Measurements from ENCODE around the gene IL1RL1.
A peak's percentile ranks its signal among the peaks of the same experiment; 100 is the strongest.
"Not testable (repeated sequence)": the region's sequence is repeated elsewhere in the genome, so short reads cannot be mapped to it uniquely, and the experiment has no call there.

IL1RL1 gene

DNA sequence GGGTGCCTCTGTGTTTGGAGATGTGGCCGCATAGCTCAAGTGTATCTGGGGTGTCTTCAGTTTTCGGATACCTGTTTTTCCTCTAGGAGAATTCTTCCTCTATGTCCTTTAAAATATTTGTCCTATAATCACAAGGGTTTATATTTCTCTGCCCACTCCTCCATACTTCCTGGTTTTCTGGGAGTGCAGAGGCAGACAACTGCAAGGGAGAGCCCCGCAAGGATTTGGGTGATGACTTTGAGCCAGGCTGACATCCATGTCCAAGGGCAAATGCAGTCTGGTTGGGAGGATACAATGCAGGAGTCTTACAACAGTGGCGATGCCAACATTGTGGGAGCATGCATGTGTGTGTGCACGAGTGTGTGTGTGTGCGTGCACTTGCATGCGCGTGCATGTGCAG is 2.1 kb downstream of the IL1RL1 start:
- no peak for DNase-seq (ENCODE audit: low read depth)
- TF ChIP-seq, protein P1, sequence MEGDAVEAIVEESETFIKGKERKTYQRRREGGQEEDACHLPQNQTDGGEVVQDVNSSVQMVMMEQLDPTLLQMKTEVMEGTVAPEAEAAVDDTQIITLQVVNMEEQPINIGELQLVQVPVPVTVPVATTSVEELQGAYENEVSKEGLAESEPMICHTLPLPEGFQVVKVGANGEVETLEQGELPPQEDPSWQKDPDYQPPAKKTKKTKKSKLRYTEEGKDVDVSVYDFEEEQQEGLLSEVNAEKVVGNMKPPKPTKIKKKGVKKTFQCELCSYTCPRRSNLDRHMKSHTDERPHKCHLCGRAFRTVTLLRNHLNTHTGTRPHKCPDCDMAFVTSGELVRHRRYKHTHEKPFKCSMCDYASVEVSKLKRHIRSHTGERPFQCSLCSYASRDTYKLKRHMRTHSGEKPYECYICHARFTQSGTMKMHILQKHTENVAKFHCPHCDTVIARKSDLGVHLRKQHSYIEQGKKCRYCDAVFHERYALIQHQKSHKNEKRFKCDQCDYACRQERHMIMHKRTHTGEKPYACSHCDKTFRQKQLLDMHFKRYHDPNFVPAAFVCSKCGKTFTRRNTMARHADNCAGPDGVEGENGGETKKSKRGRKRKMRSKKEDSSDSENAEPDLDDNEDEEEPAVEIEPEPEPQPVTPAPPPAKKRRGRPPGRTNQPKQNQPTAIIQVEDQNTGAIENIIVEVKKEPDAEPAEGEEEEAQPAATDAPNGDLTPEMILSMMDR (conservative IDR thresholded peaks at IDR 0.05; ENCODE audit: low read depth, low read length) = no peak
- no peak overlapping the region for H3K4me3 ChIP-seq (ENCODE audit: low read depth, low read length)

- no peak overlapping the region for H3K4me3 ChIP-seq (ENCODE audit: low read depth, low read length)
- TF ChIP-seq, protein P1 (conservative IDR thresholded peaks at IDR 0.05; ENCODE audit: low read depth, low read length) = no peak
- DNase-seq (ENCODE audit: low read depth) = peak; percentile 54
These were observed 2.6 kb downstream of the IL1RL1 start for GRCh38 chr2:102313950-102314349.

- H3K4me3 ChIP-seq (ENCODE audit: low read depth, low read length) = no peak overlapping the region
- TF ChIP-seq, protein P1 (conservative IDR thresholded peaks at IDR 0.05; ENCODE audit: low read depth, low read length) = no peak
- no peak for DNase-seq (ENCODE audit: low read depth)
These were observed 4.6 kb downstream of the IL1RL1 start for GRCh38 chr2:102315921-102316320.

DNA sequence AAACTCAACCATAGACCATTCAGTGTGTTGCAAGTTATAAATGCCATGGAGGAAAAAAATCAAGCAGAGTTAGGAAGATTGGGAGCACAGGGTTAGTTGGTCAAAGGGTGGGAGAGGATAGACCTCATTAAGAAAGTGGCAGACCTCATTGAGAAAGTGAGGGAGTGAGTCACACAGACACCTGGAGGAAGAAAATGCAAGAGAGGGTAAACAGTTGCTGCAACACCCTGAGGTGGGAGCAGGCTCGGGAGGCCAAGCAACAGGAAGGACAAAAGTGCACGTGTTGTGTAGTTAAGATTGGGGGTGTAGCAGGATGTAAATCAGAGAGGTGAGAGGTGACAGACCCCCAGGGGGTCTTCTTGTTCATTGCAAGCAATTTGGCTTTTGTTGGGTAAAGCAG is 6.4 kb downstream of the IL1RL1 start:
- H3K4me3 ChIP-seq (ENCODE audit: low read depth, low read length) = no peak overlapping the region
- TF ChIP-seq, protein P1 (conservative IDR thresholded peaks at IDR 0.05; ENCODE audit: low read depth, low read length) = no peak
- DNase-seq (ENCODE audit: low read depth) = peak; percentile 60

- no peak overlapping the region for H3K4me3 ChIP-seq (ENCODE audit: low read depth, low read length)
- DNase-seq (ENCODE audit: low read depth) = no peak
- TF ChIP-seq, protein P1 (conservative IDR thresholded peaks at IDR 0.05; ENCODE audit: low read depth, low read length) = no peak
These were observed 7.1 kb downstream of the IL1RL1 start for GRCh38 chr2:102318437-102318836.

DNA sequence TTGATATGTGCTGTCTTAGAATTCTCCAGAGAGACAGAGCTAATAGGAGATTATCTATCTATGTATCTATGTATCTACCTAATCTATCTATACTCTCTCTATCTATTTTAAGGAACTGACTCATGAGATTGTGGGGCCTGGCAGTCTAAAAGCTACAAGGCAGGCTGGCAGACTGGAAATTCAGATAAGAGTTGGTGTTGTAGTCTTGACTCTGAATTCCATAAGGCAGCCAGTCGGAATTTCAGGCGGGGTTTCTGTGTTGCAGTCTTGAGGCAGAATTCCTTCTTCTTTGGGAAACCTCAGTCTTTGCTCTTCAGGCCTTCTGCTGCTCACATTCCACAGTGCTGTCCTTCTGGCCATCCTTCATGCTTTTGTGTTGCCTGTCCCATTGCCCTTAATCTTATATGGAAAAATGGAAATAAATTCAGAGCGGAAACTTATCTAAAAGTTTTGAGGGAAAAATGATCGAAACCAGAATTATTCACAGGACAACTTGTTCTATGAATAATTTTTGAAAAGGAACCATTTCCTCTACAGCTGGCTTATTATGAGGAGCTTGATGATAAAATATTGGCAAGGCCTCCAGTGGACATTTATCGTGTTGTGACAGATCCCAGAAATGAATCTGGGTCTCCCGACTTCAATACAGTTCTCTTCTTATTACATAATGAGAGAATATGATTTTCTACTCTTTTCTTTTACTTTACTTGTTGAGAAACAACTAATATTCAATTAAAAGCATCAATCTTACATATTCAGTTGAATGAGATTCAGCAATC is 10.8 kb downstream of the IL1RL1 start:
- no peak overlapping the region for H3K4me3 ChIP-seq (ENCODE audit: low read depth, low read length)
- no peak for DNase-seq (ENCODE audit: low read depth)

DNA sequence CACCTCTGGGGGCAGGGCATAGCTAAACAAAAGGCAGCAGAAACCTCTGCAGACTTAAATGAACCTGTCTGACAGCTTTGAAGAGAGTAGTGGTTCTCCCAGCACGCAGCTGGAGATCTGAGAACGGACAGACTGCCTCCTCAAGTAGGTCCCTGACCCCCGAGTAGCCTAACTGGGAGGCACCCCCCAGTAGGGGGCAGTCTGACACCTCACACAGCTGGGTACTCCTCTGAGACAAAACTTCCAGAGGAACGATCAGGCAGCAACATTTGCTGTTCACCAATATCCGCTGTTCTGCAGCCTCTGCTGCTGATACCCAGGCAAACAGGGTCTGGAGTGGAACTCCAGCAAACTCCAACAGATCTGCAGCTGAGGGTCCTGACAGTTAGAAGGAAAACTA is 13.6 kb downstream of the IL1RL1 start:
- H3K4me3 ChIP-seq (ENCODE audit: low read depth, low read length); DNase-seq (ENCODE audit: low read depth): not testable (repeated sequence)

More for the DNA sequence above, 10.8 kb downstream of the IL1RL1 start:
- TF ChIP-seq, protein P1 (conservative IDR thresholded peaks at IDR 0.05; ENCODE audit: low read depth, low read length) = no peak

Data from choroid plexus epithelial cell (primary cell).